Measurements from ENCODE around the gene SLC35E1.

SLC35E1 gene

GRCh38 chr19:16522559-16523377 is 49.4 kb downstream of the SLC35E1 start:
- no peaks in the 10 kb centered on the region for H3K4me1 ChIP-seq (ENCODE audit: control insufficient read depth, insufficient read depth, low read length)
- no peak overlapping the region for H3K4me3 ChIP-seq (ENCODE audit: low read depth, low read length)
- H3K36me3 ChIP-seq (ENCODE audit: control insufficient read depth, insufficient read depth, low read length) = peaks cover 86% of the 10 kb centered on the region
- no peaks in the 10 kb centered on the region for H3K27me3 ChIP-seq (ENCODE audit: control insufficient read depth, insufficient read depth, low read length)
- no peaks in the 10 kb centered on the region for H3K9me3 ChIP-seq (ENCODE audit: control insufficient read depth, insufficient read depth, low read length)
- no peak overlapping the region for H3K9ac ChIP-seq (ENCODE audit: low read depth, low read length)

DNA sequence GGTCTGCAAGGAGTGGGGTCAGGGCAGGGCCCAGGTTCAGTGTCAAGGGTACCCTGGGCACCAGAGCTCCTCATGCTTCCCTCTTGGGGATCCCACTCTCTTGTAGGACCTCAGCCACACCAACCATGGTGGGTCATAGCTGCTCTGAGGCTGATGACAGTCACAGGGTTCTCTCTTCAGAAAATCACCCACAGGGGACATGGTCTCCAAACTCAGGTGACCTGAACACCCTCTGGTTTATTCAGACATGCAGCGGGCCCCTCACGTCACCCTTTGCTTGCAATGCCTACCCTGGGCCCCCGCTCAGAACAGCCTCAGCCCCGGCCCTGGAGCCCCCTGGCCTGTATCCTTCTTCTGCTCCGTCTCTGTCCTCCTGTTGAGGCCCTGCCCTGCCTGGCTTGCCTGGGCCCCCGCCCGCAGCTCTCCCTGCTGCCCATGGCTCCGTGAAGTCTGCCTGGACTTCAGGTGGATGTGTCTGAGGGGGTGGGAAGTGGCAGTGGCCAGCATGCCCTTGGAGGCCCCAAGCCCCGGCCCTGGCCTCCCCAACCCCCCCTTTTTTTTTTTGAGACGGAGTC is 50.4 kb downstream of the SLC35E1 start:
- H3K9me3 ChIP-seq (ENCODE audit: control insufficient read depth, insufficient read depth, low read length) = no peaks in the 10 kb centered on the region
- no peak overlapping the region for H3K4me3 ChIP-seq (ENCODE audit: low read depth, low read length)
- H3K36me3 ChIP-seq (ENCODE audit: control insufficient read depth, insufficient read depth, low read length) = peaks cover 84% of the 10 kb centered on the region
- no peaks in the 10 kb centered on the region for H3K4me1 ChIP-seq (ENCODE audit: control insufficient read depth, insufficient read depth, low read length)
- no peaks in the 10 kb centered on the region for H3K27me3 ChIP-seq (ENCODE audit: control insufficient read depth, insufficient read depth, low read length)
- no peak overlapping the region for H3K9ac ChIP-seq (ENCODE audit: low read depth, low read length)

- Histone ChIP-seq H3K36me3 (ENCODE audit: control insufficient read depth, insufficient read depth, low read length) (peaks cover 80% of the 10 kb centered on the region), H3K4me3 (ENCODE audit: low read depth, low read length) (no peak overlapping the region), H3K27me3 (ENCODE audit: control insufficient read depth, insufficient read depth, low read length) (no peaks in the 10 kb centered on the region), H3K9ac (ENCODE audit: low read depth, low read length) (no peak overlapping the region), H3K4me1 (ENCODE audit: control insufficient read depth, insufficient read depth, low read length) (no peaks in the 10 kb centered on the region), H3K9me3 (ENCODE audit: control insufficient read depth, insufficient read depth, low read length) (no peaks in the 10 kb centered on the region)
Observed at GRCh38 chr19:16520986-16521624, 51.1 kb downstream of the SLC35E1 start.

DNA sequence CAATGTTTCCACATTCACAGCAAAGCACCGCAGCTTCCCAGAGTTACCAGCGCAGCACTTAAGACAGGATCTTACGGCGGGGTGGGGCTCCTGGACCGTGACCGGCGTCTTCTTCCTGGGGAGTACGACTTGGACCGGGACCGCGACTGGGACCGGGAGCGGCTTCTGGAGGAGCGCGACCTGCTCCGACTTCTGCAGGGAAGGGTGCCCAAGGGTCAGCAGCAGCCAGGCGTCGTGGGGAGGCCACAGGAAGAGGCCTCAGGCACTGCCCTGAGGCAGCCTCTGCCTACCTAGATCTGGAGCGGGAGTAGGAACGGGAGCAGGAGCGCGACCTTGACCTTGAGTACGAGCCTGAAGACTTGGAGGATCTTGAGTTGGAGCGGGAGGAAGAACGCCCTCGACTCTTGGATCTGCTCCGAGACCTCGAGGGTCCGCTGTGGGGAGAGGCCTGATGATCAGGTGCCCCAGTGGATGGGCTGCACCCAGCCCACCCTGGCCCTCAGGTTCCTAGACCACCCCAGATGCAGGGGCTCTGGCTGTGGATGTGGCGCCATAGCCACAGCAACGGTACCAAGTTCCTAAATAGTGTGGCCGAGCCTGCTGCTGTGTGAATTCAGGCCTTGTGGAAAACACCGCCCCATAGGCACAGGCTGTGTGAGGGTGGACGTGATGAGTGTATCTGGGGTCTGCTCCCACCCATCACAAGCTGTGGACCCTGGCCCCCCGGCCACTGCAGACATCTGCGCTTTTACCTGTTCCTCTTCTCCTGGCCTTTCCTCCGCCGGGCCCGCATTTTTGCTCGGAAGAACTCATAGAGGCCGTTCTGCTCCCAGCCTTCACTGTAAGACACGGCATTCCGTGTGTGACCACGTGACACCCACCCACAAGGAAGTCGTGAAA is 51.9 kb downstream of the SLC35E1 start:
- no peaks in the 10 kb centered on the region for H3K4me1 ChIP-seq (ENCODE audit: control insufficient read depth, insufficient read depth, low read length)
- no peak overlapping the region for H3K4me3 ChIP-seq (ENCODE audit: low read depth, low read length)
- peaks cover 72% of the 10 kb centered on the region for H3K36me3 ChIP-seq (ENCODE audit: control insufficient read depth, insufficient read depth, low read length)
- no peaks in the 10 kb centered on the region for H3K9me3 ChIP-seq (ENCODE audit: control insufficient read depth, insufficient read depth, low read length)
- H3K27me3 ChIP-seq (ENCODE audit: control insufficient read depth, insufficient read depth, low read length) = no peaks in the 10 kb centered on the region
- H3K9ac ChIP-seq (ENCODE audit: low read depth, low read length) = no peak overlapping the region

DNA sequence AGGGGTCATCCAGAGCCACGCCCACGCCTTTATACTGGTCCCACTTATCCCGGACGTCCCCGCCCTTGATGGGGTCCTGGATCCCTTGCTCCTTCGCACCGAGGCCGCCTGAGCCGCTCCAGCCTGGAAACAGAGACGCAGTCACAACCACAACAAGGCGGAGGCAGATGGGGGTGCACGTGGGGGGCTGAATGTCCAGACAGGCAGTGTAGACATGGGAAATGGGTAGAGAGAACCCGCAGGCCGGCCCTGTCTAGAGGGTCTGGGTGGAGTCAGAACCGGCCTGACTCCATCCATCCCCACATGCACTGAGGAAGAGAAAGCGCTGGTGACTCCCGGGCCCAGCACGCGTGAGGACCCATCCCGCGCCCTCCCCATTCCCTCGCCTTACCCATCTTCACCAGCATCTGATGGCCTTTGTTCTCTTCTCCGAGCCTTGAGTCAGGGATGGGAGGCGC is 53.0 kb downstream of the SLC35E1 start:
- H3K9me3 ChIP-seq (ENCODE audit: control insufficient read depth, insufficient read depth, low read length) = no peaks in the 10 kb centered on the region
- peaks cover 67% of the 10 kb centered on the region for H3K36me3 ChIP-seq (ENCODE audit: control insufficient read depth, insufficient read depth, low read length)
- no peak overlapping the region for H3K9ac ChIP-seq (ENCODE audit: low read depth, low read length)
- H3K4me3 ChIP-seq (ENCODE audit: low read depth, low read length) = no peak overlapping the region
- no peaks in the 10 kb centered on the region for H3K27me3 ChIP-seq (ENCODE audit: control insufficient read depth, insufficient read depth, low read length)
- no peaks in the 10 kb centered on the region for H3K4me1 ChIP-seq (ENCODE audit: control insufficient read depth, insufficient read depth, low read length)

- Histone ChIP-seq H3K36me3 (ENCODE audit: control insufficient read depth, insufficient read depth, low read length) (peaks cover 63% of the 10 kb centered on the region), H3K9ac (ENCODE audit: low read depth, low read length) (no peak overlapping the region), H3K9me3 (ENCODE audit: control insufficient read depth, insufficient read depth, low read length) (no peaks in the 10 kb centered on the region), H3K4me3 (ENCODE audit: low read depth, low read length) (no peak overlapping the region), H3K4me1 (ENCODE audit: control insufficient read depth, insufficient read depth, low read length) (no peaks in the 10 kb centered on the region), H3K27me3 (ENCODE audit: control insufficient read depth, insufficient read depth, low read length) (no peaks in the 10 kb centered on the region)
Observed at GRCh38 chr19:16518483-16519229, 53.6 kb downstream of the SLC35E1 start.

DNA sequence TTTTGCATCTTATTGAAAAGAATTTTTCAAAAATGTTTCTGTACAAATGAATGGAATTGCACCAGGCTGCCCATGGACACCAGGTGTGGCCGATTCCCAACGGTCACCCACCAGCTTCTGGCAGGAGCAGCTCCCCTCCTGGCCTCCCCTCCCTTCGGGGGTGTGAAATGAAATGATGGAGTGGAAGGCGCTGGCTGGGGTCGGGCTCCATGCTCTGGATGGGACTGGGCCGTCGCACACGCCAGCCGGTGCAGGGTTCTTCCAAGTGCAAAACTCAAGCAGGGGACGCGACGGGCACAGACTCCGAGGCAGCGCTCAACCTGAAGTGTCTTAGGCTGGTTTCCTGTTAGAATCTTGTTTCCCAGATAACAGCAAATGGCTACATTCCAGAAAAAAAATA is 54.2 kb downstream of the SLC35E1 start:
- H3K9ac ChIP-seq (ENCODE audit: low read depth, low read length) = no peak overlapping the region
- no peaks in the 10 kb centered on the region for H3K9me3 ChIP-seq (ENCODE audit: control insufficient read depth, insufficient read depth, low read length)
- no peak overlapping the region for H3K4me3 ChIP-seq (ENCODE audit: low read depth, low read length)
- no peaks in the 10 kb centered on the region for H3K4me1 ChIP-seq (ENCODE audit: control insufficient read depth, insufficient read depth, low read length)
- peaks cover 58% of the 10 kb centered on the region for H3K36me3 ChIP-seq (ENCODE audit: control insufficient read depth, insufficient read depth, low read length)
- no peaks in the 10 kb centered on the region for H3K27me3 ChIP-seq (ENCODE audit: control insufficient read depth, insufficient read depth, low read length)

DNA sequence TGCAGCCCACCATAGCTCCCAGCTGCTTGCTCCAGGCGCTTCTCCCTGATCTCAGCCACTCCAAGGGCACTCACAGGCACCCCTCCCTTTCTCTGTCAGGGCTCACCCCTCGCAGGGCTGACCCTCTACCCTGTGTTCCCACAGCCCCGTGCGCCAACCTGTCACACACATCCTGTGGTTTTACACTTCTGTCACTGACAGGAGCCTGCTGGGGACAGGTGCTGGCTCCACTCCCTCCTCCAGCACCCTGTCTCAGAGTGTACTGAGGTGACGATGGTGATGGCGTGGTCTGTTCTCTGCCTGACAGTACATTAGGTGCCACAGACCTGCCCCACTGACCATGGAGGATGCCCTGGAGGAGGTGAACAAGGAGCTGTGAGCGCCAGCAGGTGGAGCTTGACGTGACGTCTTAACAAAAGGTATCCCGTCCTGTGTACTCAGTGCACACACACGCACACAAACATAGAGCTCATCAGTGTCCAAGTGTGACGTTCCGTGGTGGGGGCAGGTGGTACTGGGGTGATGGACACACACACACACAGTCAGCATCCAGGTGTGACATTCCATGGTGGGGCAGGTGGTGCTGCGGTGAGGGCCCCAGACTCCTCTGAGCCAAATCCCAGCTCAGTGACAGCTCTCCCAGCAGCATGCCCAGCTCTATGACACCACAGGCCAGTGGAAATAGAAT is 55.1 kb downstream of the SLC35E1 start:
- Histone ChIP-seq H3K9me3 (ENCODE audit: control insufficient read depth, insufficient read depth, low read length) (no peaks in the 10 kb centered on the region), H3K36me3 (ENCODE audit: control insufficient read depth, insufficient read depth, low read length) (peaks cover 52% of the 10 kb centered on the region), H3K27me3 (ENCODE audit: control insufficient read depth, insufficient read depth, low read length) (no peaks in the 10 kb centered on the region), H3K9ac (ENCODE audit: low read depth, low read length) (no peak overlapping the region), H3K4me3 (ENCODE audit: low read depth, low read length) (no peak overlapping the region), H3K4me1 (ENCODE audit: control insufficient read depth, insufficient read depth, low read length) (no peaks in the 10 kb centered on the region)

GRCh38 chr19:16516381-16516780 is 55.8 kb downstream of the SLC35E1 start:
- Histone ChIP-seq H3K4me3 (ENCODE audit: low read depth, low read length) (no peak overlapping the region), H3K27me3 (ENCODE audit: control insufficient read depth, insufficient read depth, low read length) (no peaks in the 10 kb centered on the region), H3K36me3 (ENCODE audit: control insufficient read depth, insufficient read depth, low read length) (peaks cover 46% of the 10 kb centered on the region), H3K9ac (ENCODE audit: low read depth, low read length) (no peak overlapping the region), H3K9me3 (ENCODE audit: control insufficient read depth, insufficient read depth, low read length) (no peaks in the 10 kb centered on the region), H3K4me1 (ENCODE audit: control insufficient read depth, insufficient read depth, low read length) (no peaks in the 10 kb centered on the region)

GRCh38 chr19:16514383-16515019 is 57.7 kb downstream of the SLC35E1 start:
- no peak overlapping the region for H3K9ac ChIP-seq (ENCODE audit: low read depth, low read length)
- peaks cover 32% of the 10 kb centered on the region for H3K36me3 ChIP-seq (ENCODE audit: control insufficient read depth, insufficient read depth, low read length)
- H3K27me3 ChIP-seq (ENCODE audit: control insufficient read depth, insufficient read depth, low read length) = no peaks in the 10 kb centered on the region
- no peaks in the 10 kb centered on the region for H3K4me1 ChIP-seq (ENCODE audit: control insufficient read depth, insufficient read depth, low read length)
- no peaks in the 10 kb centered on the region for H3K9me3 ChIP-seq (ENCODE audit: control insufficient read depth, insufficient read depth, low read length)
- H3K4me3 ChIP-seq (ENCODE audit: low read depth, low read length) = no peak overlapping the region
